ENCODE data around the gene KCND2. TPM values are rescaled to one million over a fixed set of nuclear protein-coding genes. Genes with fewer than 3 reads are reported as not detected.

KCND2 gene
- total and polyA plus RNA-seq, 7 experiments from 2014 or later, result not detected

DNA sequence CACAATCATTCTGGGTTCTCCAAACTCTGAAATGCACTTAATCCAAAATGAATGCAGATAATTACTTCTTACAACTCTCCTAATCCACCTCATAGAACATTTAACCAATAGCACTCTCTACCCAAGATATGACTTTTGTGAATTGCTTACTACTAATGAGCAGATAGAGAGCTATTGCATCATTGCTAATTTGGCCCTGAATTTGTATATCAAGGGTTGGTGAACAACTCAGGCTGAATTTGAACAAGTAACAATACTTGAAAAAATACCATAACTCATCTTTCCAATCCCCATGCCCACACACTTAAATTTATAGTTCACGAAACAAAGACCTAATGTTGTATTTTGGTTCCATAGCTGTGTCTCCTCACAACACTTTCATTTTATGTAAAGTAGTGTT, 339.0 kb downstream of the KCND2 start:
- H3K4me1 Mint-ChIP-seq, result no peaks in the 10 kb centered on the region
- peaks cover 0 to 6% (median 0%) of the 10 kb centered on the region in 11 donors for H3K9me3 Mint-ChIP-seq
- no peak overlapping the region for H3K27ac Mint-ChIP-seq
- POLR2A ChIA-PET, result no interaction called here
- no peak overlapping the region for H3K4me3 Mint-ChIP-seq
- CTCF ChIA-PET, result no interaction called here
- H3K27ac ChIP-seq (ENCODE audit: low read depth, low read length), result no peak overlapping the region
- no peaks in the 10 kb centered on the region for H3K27me3 Mint-ChIP-seq
- no peaks in the 10 kb centered on the region for H3K36me3 ChIP-seq (ENCODE audit: control insufficient read depth in 2 of 3, insufficient read depth in 3 of 3, low read length in 3 of 3)
- intact Hi-C loops (cut with micrococcal nuclease), result no loop called here
- H3K9me3 ChIP-seq (ENCODE audit: control insufficient read depth in 2 of 3, low read length in 3 of 3), result no peaks in the 10 kb centered on the region
- no peaks in the 10 kb centered on the region for H3K27me3 ChIP-seq (ENCODE audit: control insufficient read depth in 2 of 2, insufficient read depth in 2 of 2, low read length in 2 of 2)
- DNase-seq (no peak), ATAC-seq (no peak)
- H3K4me3 ChIP-seq (ENCODE audit: low read length), result no peak overlapping the region
- H3K4me1 ChIP-seq (ENCODE audit: control insufficient read depth in 2 of 2, insufficient read depth in 2 of 2, low read length in 2 of 2), result no peaks in the 10 kb centered on the region
- H3K36me3 Mint-ChIP-seq, result no peaks in the 10 kb centered on the region

- Mint-ChIP-seq H3K4me1 (no peaks in the 10 kb centered on the region), H3K4me3 (no peak overlapping the region), H3K36me3 (no peaks in the 10 kb centered on the region), H3K9me3 (peaks cover 0 to 4% (median 0%) of the 10 kb centered on the region in 11 donors), H3K27ac (no peak overlapping the region), H3K27me3 (no peaks in the 10 kb centered on the region)
- Histone ChIP-seq H3K9me3 (ENCODE audit: control insufficient read depth in 2 of 3, low read length in 3 of 3) (no peaks in the 10 kb centered on the region), H3K27ac (ENCODE audit: low read depth, low read length) (no peak overlapping the region), H3K4me1 (ENCODE audit: control insufficient read depth in 2 of 2, insufficient read depth in 2 of 2, low read length in 2 of 2) (no peaks in the 10 kb centered on the region), H3K4me3 (ENCODE audit: low read length) (no peak overlapping the region), H3K36me3 (ENCODE audit: control insufficient read depth in 2 of 3, insufficient read depth in 3 of 3, low read length in 3 of 3) (no peaks in the 10 kb centered on the region), H3K27me3 (ENCODE audit: control insufficient read depth in 2 of 2, insufficient read depth in 2 of 2, low read length in 2 of 2) (no peaks in the 10 kb centered on the region)
- no peak for DNase-seq
- ATAC-seq, result no peak
- intact Hi-C loops (cut with micrococcal nuclease), result no loop called here
- POLR2A ChIA-PET, result no interaction called here
- CTCF ChIA-PET, result no interaction called here
These were observed 342.7 kb downstream of the KCND2 start for GRCh38 chr7:120615703-120616102.

- Mint-ChIP-seq H3K36me3 (no peaks in the 10 kb centered on the region), H3K4me1 (no peaks in the 10 kb centered on the region), H3K9me3 (peaks cover 0 to 4% (median 0%) of the 10 kb centered on the region in 11 donors), H3K4me3 (no peak overlapping the region), H3K27me3 (no peaks in the 10 kb centered on the region), H3K27ac (no peak overlapping the region)
- intact Hi-C loops (cut with micrococcal nuclease), result no loop called here
- DNase-seq (no peak), ATAC-seq (no peak)
- CTCF ChIA-PET, result no interaction called here
- H3K27ac ChIP-seq (ENCODE audit: low read depth, low read length), result no peak overlapping the region
- H3K4me3 ChIP-seq (ENCODE audit: low read length), result no peak overlapping the region
- no peaks in the 10 kb centered on the region for H3K27me3 ChIP-seq (ENCODE audit: control insufficient read depth in 2 of 2, insufficient read depth in 2 of 2, low read length in 2 of 2)
- no peaks in the 10 kb centered on the region for H3K36me3 ChIP-seq (ENCODE audit: control insufficient read depth in 2 of 3, insufficient read depth in 3 of 3, low read length in 3 of 3)
- no peaks in the 10 kb centered on the region for H3K9me3 ChIP-seq (ENCODE audit: control insufficient read depth in 2 of 3, low read length in 3 of 3)
- POLR2A ChIA-PET, result no interaction called here
- H3K4me1 ChIP-seq (ENCODE audit: control insufficient read depth in 2 of 2, insufficient read depth in 2 of 2, low read length in 2 of 2), result no peaks in the 10 kb centered on the region
These were observed 344.3 kb downstream of the KCND2 start for GRCh38 chr7:120617275-120617674.

DNA sequence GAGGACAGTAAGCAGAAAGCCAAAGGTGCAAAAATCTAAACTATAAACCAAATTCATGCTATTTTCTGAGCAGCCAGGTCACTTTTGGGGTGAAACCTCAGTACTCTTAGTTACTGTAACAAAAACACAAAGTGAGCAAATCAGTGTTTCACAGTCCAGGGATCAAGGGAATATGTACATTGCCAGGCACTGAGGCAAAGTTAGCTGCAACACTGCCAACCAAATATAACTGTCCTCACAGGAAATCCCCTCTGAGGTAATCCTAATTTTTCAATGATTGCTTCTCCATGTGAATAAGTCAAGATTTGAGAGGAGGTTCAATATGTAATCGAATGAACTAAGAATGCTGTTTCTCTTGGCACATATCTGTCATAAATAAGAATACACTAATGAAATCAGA, 355.3 kb downstream of the KCND2 start:
- no peaks in the 10 kb centered on the region for H3K36me3 Mint-ChIP-seq
- Histone ChIP-seq H3K4me3 (ENCODE audit: low read length) (no peak overlapping the region), H3K27ac (ENCODE audit: low read depth, low read length) (no peak overlapping the region), H3K36me3 (ENCODE audit: control insufficient read depth in 2 of 3, insufficient read depth in 3 of 3, low read length in 3 of 3) (no peaks in the 10 kb centered on the region), H3K27me3 (ENCODE audit: control insufficient read depth in 2 of 2, insufficient read depth in 2 of 2, low read length in 2 of 2) (no peaks in the 10 kb centered on the region), H3K4me1 (ENCODE audit: control insufficient read depth in 2 of 2, insufficient read depth in 2 of 2, low read length in 2 of 2) (no peaks in the 10 kb centered on the region), H3K9me3 (ENCODE audit: control insufficient read depth in 2 of 3, low read length in 3 of 3) (no peaks in the 10 kb centered on the region)
- no peak overlapping the region for H3K27ac Mint-ChIP-seq
- peaks cover 0 to 5% (median 0%) of the 10 kb centered on the region in 11 donors for H3K9me3 Mint-ChIP-seq
- intact Hi-C loops (cut with micrococcal nuclease), result no loop called here
- ChIA-PET CTCF (no interaction called here), POLR2A (no interaction called here)
- DNase-seq (no peak), ATAC-seq (no peak)
- H3K4me1 Mint-ChIP-seq, result no peaks in the 10 kb centered on the region
- H3K27me3 Mint-ChIP-seq, result no peaks in the 10 kb centered on the region
- no peak overlapping the region for H3K4me3 Mint-ChIP-seq

DNA sequence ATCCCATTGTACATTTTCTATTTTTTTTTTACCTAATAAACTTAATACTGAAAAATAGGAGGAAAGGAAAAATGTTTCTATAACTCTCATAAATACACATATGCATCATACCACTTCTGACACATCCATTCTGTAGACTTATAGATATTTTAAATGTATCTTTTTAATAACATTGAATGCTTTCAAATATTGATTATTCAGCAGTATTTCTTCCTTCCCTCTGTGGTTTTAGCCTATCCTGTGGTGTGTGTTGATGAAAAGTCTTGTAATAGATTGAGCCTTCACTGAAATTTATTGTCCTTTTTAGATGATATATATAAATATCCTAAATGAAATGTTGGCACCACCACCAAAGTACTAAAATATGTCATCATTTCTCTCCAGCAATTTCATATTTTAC, 366.9 kb downstream of the KCND2 start:
- intact Hi-C loops (cut with micrococcal nuclease), result no loop called here
- Mint-ChIP-seq H3K9me3 (peaks cover 0 to 7% (median 0%) of the 10 kb centered on the region in 11 donors), H3K4me1 (no peaks in the 10 kb centered on the region)

GRCh38 chr7:120645966-120646365, 373.0 kb downstream of the KCND2 start:
- intact Hi-C loops (cut with micrococcal nuclease), result no loop called here
- Histone ChIP-seq H3K9me3 (ENCODE audit: control insufficient read depth in 2 of 3, low read length in 3 of 3) (no peaks in the 10 kb centered on the region), H3K27me3 (ENCODE audit: control insufficient read depth in 2 of 2, insufficient read depth in 2 of 2, low read length in 2 of 2) (no peaks in the 10 kb centered on the region), H3K4me1 (ENCODE audit: control insufficient read depth in 2 of 2, insufficient read depth in 2 of 2, low read length in 2 of 2) (no peaks in the 10 kb centered on the region), H3K27ac (ENCODE audit: low read depth, low read length) (no peak overlapping the region), H3K4me3 (ENCODE audit: low read length) (no peak overlapping the region), H3K36me3 (ENCODE audit: control insufficient read depth in 2 of 3, insufficient read depth in 3 of 3, low read length in 3 of 3) (no peaks in the 10 kb centered on the region)
- no peaks in the 10 kb centered on the region for H3K36me3 Mint-ChIP-seq
- ATAC-seq (no peak), DNase-seq (no peak)
- CTCF ChIA-PET, result no interaction called here
- H3K4me1 Mint-ChIP-seq, result no peaks in the 10 kb centered on the region
- no peak overlapping the region for H3K4me3 Mint-ChIP-seq
- POLR2A ChIA-PET, result interaction anchor here (0.6 kb wide), 1 partner anchor 48 kb away, joined by 3 read pairs; no protein-coding TSS in a partner anchor
- peaks cover 0 to 6% (median 0%) of the 10 kb centered on the region in 11 donors for H3K9me3 Mint-ChIP-seq
- no peak overlapping the region for H3K27ac Mint-ChIP-seq
- no peaks in the 10 kb centered on the region for H3K27me3 Mint-ChIP-seq

More for the DNA sequence above, 366.9 kb downstream of the KCND2 start:
- Histone ChIP-seq H3K9me3 (ENCODE audit: control insufficient read depth in 2 of 3, low read length in 3 of 3) (no peaks in the 10 kb centered on the region), H3K36me3 (ENCODE audit: control insufficient read depth in 2 of 3, insufficient read depth in 3 of 3, low read length in 3 of 3) (no peaks in the 10 kb centered on the region), H3K27me3 (ENCODE audit: control insufficient read depth in 2 of 2, insufficient read depth in 2 of 2, low read length in 2 of 2) (no peaks in the 10 kb centered on the region), H3K27ac (ENCODE audit: low read depth, low read length) (no peak overlapping the region), H3K4me3 (ENCODE audit: low read length) (no peak overlapping the region), H3K4me1 (ENCODE audit: control insufficient read depth in 2 of 2, insufficient read depth in 2 of 2, low read length in 2 of 2) (no peaks in the 10 kb centered on the region)
- H3K36me3 Mint-ChIP-seq, result no peaks in the 10 kb centered on the region
- ChIA-PET CTCF (no interaction called here), POLR2A (no interaction called here)
- H3K27ac Mint-ChIP-seq, result no peak overlapping the region
- DNase-seq, result no peak
- ATAC-seq, result no peak
- H3K27me3 Mint-ChIP-seq, result no peaks in the 10 kb centered on the region
- H3K4me3 Mint-ChIP-seq, result no peak overlapping the region

- no peak for DNase-seq
- H3K4me1 ChIP-seq (ENCODE audit: control insufficient read depth in 2 of 2, insufficient read depth in 2 of 2, low read length in 2 of 2), result no peaks in the 10 kb centered on the region
- CTCF ChIA-PET, result no interaction called here
- no peak for ATAC-seq
- Mint-ChIP-seq H3K27me3 (no peaks in the 10 kb centered on the region), H3K4me1 (no peaks in the 10 kb centered on the region), H3K36me3 (no peaks in the 10 kb centered on the region), H3K27ac (no peak overlapping the region), H3K4me3 (no peak overlapping the region), H3K9me3 (peaks cover 0 to 6% (median 2%) of the 10 kb centered on the region in 11 donors)
- POLR2A ChIA-PET, result no interaction called here
- no peaks in the 10 kb centered on the region for H3K9me3 ChIP-seq (ENCODE audit: control insufficient read depth in 2 of 3, low read length in 3 of 3)
- H3K4me3 ChIP-seq (ENCODE audit: low read length), result no peak overlapping the region
- intact Hi-C loops (cut with micrococcal nuclease), result no loop called here
- H3K27ac ChIP-seq (ENCODE audit: low read depth, low read length), result no peak overlapping the region
- H3K36me3 ChIP-seq (ENCODE audit: control insufficient read depth in 2 of 3, insufficient read depth in 3 of 3, low read length in 3 of 3), result no peaks in the 10 kb centered on the region
- H3K27me3 ChIP-seq (ENCODE audit: control insufficient read depth in 2 of 2, insufficient read depth in 2 of 2, low read length in 2 of 2), result no peaks in the 10 kb centered on the region
These were observed 381.3 kb downstream of the KCND2 start for GRCh38 chr7:120654241-120654640.

Data from naive thymus-derived CD4-positive, alpha-beta T cell (primary cell).